Ascending aorta (tissue), 2 donors: Measurements from ENCODE around the gene IGF2BP1. TPM values are rescaled to one million over a fixed set of nuclear protein-coding genes. Genes with fewer than 3 reads are reported as not detected.

Experiments used
- DNase-seq, 2 donors: peaks; one replicate each; pipeline ENCODE4 v3.0.0-alpha.2; 2019; ENCODE audit warnings: low spot score in 2 of 2
- H3K27ac ChIP-seq, 2 donors: fragments of 200-600 bp; sonication (generic); one replicate each; pipeline ENCODE4 v1.5.1; 2016 to 2017; ENCODE audit warnings: mild to moderate bottlenecking in 1 of 2
- H3K27me3 ChIP-seq: fragments of 200-600 bp; sonication (generic); one replicate; pipeline ENCODE4 v1.5.1; 2017
- H3K36me3 ChIP-seq, 2 donors: fragments of 200-600 bp; sonication (generic); one replicate each; pipeline ENCODE4 v1.5.1; 2016
- H3K4me1 ChIP-seq, 2 donors: fragments of 200-600 bp; sonication (generic); one replicate each; pipeline ENCODE4 v1.5.1; 2016 to 2017; ENCODE audit warnings: mild to moderate bottlenecking in 1 of 2
- H3K4me3 ChIP-seq, 2 donors: fragments of 200-600 bp; sonication (generic); one replicate each; pipeline ENCODE4 v1.5.1; 2016 to 2017; ENCODE audit warnings: mild to moderate bottlenecking in 1 of 2
- H3K9me3 ChIP-seq, 2 donors: fragments of 200-600 bp; sonication (generic); one replicate each; pipeline ENCODE4 v1.5.1; 2016
- intact Hi-C: fragments of 100-400 bp; cut with DNase I; formaldehyde crosslinking; loops from one replicate; pipeline ENCODE4 v1.15.1; 2023
- total RNA-seq: library from RNA; depleted of rRNA; stranded (reverse); fragments of >200 nt; gene quantifications from one replicate; pipeline ENCODE4 v1.1.0, GENCODE V29; 2016
- TF ChIP-seq, protein P1 (sequence below), 3 experiments: fragments of 200-600 bp in 2 of 3; fragments of 450-650 bp in 1 of 3; sonication (generic) in 2 of 3; IDR thresholded peaks; one replicate each; pipeline ENCODE4 v1.5.1; 2016 to 2019; ENCODE audit warnings: antibody characterized with exemption in 3 of 3, mild to moderate bottlenecking in 1 of 3, moderate library complexity in 1 of 3

The IGF2BP1 gene
- total RNA-seq, 1 donor from 2014 or later = not detected

DNA sequence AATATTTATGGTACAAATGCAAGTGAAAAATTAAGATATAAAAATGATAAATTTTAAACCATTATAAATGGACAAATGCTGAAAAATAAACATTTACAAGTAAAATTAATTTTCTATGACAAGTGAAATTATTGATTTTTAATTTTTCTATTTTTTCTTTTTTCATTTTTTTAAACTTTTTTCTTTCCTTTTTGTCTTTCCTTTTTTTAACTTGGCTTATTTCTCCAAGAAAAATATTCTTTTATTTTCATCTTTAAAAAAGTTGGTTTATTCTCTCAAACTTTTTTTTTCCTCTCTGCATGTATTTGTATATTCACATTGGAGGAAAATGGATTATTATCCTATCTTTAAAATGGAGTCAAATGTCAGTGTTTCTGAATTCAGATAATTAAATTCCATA, 3.9 kb upstream of the IGF2BP1 start:
- Histone ChIP-seq H3K4me1 (peaks cover 5 to 18% of the 10 kb centered on the region in 2 donors), H3K4me3 (no peak overlapping the region), H3K9me3 (no peaks in the 10 kb centered on the region), H3K27me3 (peaks cover 43% of the 10 kb centered on the region), H3K36me3 (no peaks in the 10 kb centered on the region), H3K27ac (no peak overlapping the region)
- intact Hi-C loops = loop anchor here (10.0 kb wide), 1 partner anchor 679 kb away; no protein-coding TSS in a partner anchor
- TF ChIP-seq, protein P1, sequence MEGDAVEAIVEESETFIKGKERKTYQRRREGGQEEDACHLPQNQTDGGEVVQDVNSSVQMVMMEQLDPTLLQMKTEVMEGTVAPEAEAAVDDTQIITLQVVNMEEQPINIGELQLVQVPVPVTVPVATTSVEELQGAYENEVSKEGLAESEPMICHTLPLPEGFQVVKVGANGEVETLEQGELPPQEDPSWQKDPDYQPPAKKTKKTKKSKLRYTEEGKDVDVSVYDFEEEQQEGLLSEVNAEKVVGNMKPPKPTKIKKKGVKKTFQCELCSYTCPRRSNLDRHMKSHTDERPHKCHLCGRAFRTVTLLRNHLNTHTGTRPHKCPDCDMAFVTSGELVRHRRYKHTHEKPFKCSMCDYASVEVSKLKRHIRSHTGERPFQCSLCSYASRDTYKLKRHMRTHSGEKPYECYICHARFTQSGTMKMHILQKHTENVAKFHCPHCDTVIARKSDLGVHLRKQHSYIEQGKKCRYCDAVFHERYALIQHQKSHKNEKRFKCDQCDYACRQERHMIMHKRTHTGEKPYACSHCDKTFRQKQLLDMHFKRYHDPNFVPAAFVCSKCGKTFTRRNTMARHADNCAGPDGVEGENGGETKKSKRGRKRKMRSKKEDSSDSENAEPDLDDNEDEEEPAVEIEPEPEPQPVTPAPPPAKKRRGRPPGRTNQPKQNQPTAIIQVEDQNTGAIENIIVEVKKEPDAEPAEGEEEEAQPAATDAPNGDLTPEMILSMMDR (IDR thresholded peaks at IDR 0.05) = no peak
- no peak for DNase-seq

DNA sequence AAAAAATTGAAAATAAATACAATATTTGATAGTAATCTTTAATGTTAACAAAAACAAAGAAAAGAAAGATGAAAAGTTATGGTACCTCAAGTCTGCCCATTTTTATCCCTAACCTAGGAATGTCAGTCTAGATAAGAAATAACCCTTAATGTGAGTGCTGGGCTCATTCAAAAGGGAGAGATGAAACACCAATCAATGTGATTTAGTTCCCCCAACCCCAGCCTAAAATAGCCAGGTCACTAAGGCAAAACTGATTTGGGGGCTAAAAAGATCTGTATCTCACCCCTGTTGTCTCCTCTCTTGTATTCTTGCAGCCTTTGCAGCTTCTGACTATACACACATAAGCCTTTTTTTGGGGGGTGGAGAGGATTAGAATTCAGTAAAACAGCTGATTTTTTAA, 3.2 kb upstream of the IGF2BP1 start:
- peaks cover 5 to 18% of the 10 kb centered on the region in 2 donors for H3K4me1 ChIP-seq
- H3K27ac ChIP-seq = no peak overlapping the region
- no peaks in the 10 kb centered on the region for H3K9me3 ChIP-seq
- peak in 1 of 2 donors; percentile 4 for DNase-seq
- TF ChIP-seq, protein P1 (IDR thresholded peaks at IDR 0.05) = no peak
- H3K36me3 ChIP-seq = no peaks in the 10 kb centered on the region
- peaks cover 48% of the 10 kb centered on the region for H3K27me3 ChIP-seq
- intact Hi-C loops = loop anchor here (10.0 kb wide), 1 partner anchor 679 kb away; no protein-coding TSS in a partner anchor
- H3K4me3 ChIP-seq = no peak overlapping the region

DNA sequence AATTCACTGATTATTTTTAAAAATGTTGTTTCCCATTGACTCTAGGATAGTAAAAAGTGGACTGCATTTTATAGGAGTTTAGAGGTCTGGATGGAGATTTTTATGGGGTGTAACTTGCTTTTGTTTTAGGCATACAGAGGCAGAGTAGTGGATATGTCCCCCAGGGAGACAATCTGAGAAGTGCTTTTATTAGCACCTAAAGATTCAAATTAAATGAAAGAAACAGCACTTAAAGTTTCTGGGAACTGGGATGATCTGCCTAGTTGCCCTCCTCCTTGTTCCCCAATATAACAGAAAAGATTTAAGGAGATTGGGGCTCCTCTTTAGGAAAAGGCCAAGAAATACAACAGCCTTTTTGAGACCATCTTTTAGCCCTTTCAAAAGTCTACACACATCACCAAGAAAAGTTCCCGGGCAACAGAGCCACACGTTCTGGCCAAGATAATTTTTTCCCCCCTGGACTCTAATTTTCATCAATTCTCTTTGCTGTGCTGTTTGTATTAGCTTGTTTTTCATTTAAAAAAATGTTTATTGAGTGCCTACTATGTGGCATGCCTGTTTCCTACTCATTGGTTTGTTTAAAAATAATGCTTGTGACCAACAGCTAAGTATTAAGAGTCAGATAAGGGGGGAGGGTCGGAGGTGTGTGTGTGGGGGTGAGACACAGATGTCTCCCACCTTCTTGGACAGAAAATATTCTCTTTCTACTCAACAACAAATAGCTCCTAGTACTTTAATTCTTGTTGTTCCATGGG, 2.5 kb upstream of the IGF2BP1 start:
- DNase-seq = no peak
- TF ChIP-seq, protein P1 (IDR thresholded peaks at IDR 0.05) = no peak
- Histone ChIP-seq H3K4me3 (no peak overlapping the region), H3K9me3 (no peaks in the 10 kb centered on the region), H3K27me3 (peaks cover 48% of the 10 kb centered on the region), H3K4me1 (peaks cover 5 to 18% of the 10 kb centered on the region in 2 donors), H3K36me3 (no peaks in the 10 kb centered on the region), H3K27ac (no peak overlapping the region)
- intact Hi-C loops = loop anchor here (5.0 to 10.0 kb wide), 2 partner anchors 267 to 680 kb away; partner anchors contain the start of gene HOXB13

DNA sequence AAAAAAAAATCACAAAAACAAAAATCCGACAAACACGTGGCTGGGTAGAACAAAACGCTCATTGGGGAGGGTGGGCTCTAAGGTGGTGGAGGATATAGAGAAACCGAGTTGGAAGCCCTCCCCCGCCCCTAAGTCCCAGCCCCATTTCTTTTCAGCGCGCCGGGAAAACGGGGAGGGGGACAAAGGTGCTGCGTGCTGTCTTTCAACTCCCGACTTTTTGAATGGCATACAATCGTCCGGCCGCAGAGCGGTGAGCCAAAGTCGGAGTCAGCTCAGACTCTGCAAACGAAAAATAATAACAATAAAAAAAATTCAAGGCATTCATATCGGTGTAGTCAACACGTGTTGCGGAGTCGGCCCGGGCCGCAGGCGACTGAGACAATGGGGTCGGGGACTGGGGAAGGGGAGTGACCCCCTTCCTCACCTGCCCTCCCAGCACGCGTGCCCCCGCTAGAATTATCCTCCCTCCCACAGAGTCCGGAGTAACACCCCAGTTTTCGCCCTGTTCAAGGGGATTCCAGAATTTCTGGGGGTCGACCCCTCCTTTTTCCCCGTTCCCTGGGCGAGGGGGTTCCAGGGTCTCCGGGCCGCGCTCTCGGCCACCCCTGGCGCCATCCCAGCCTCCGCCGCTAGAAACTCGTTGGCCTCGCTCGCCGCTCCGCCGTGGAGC, 1.7 kb upstream of the IGF2BP1 start:
- Histone ChIP-seq H3K4me1 (peaks cover 5 to 18% of the 10 kb centered on the region in 2 donors), H3K9me3 (no peaks in the 10 kb centered on the region), H3K27me3 (peaks cover 48% of the 10 kb centered on the region), H3K36me3 (no peaks in the 10 kb centered on the region), H3K4me3 (peak overlapping the region in 1 of 2 donors; percentile 3), H3K27ac (no peak overlapping the region)
- intact Hi-C loops = loop anchor here (5.0 to 10.0 kb wide), 2 partner anchors 268 to 681 kb away; partner anchors contain the start of gene HOXB13
- DNase-seq = peak in 1 of 2 donors; percentile 43
- TF ChIP-seq, protein P1 (IDR thresholded peaks at IDR 0.05) = no peak

DNA sequence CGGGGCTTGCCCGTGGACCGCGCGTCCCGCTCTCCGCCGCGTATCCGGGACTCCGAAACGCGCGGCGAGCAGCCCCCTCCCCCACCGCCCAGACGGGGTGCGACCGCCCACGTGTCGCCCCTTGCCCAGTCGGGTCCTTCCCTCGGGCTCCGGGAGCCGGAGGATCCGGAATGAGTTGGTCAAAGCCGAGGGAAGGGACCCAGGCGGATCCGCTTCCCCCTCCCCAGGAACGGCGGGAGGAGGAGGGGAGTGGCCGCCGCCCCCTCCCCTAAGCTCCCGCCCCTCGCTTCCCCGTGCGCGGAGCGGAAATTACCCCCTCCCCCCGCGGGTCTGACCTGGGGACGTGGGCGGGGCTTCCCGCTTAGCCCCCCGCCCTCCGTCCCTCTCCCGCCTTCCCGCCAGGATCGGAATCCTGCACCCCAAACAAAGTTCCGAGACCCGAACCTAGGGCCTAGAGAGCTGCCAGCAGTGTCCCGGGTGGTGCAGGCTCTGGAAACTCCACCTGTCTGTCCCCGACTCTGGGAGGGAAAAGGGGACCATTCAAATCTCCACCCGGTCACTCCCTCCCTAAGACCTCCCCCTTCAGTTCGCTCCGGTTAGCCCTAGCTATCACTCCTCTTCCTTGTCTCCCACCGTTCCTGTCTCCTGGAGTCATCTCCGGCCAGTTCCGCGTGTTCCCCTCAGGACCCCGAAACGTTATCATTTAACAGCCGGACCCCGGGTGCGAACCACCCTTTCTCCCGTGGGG, 1.0 kb upstream of the IGF2BP1 start:
- no peaks in the 10 kb centered on the region for H3K36me3 ChIP-seq
- H3K9me3 ChIP-seq = no peaks in the 10 kb centered on the region
- H3K4me1 ChIP-seq = peaks cover 5 to 18% of the 10 kb centered on the region in 2 donors
- H3K27ac ChIP-seq = no peak overlapping the region
- no peak for DNase-seq
- H3K27me3 ChIP-seq = peaks cover 48% of the 10 kb centered on the region
- TF ChIP-seq, protein P1 (IDR thresholded peaks at IDR 0.05) = no peak
- H3K4me3 ChIP-seq = peak overlapping the region in 1 of 2 donors; percentile 3
- intact Hi-C loops = loop anchor here (5.0 to 10.0 kb wide), 2 partner anchors 269 to 681 kb away; partner anchors contain the start of gene HOXB13
